GM12878 (cell line): ENCODE data around the gene MYOM3. TPM values are rescaled to one million over a fixed set of nuclear protein-coding genes. Genes with fewer than 3 reads are reported as not detected.

Experiments
- ATAC-seq: fragments of 200-7000 bp; cut with Tn5 transposase; 3 replicates; pipeline ENCODE4 v1.9.1; 2020; ENCODE audit warnings: mild to moderate bottlenecking, moderate library complexity
- BruUV-seq: library from RNA; stranded (reverse); fragments of 400-500 nt; replicated peaks from 2 replicates; lab custom pipeline; 2021; lab: Mats Ljungman, UMichigan
- CTCF ChIA-PET: fragments of 300-600 bp; sonication (Branson Sonifier 250); formaldehyde crosslinking; extraction: SDS; loops from one replicate; lab custom pipeline; 2021; ENCODE audit warnings: inconsistent platforms; lab: Yijun Ruan, JAX
- POLR2A ChIA-PET: fragments of 350-600 bp; formaldehyde crosslinking; extraction: SDS; loops from one replicate; lab custom pipeline; 2021; ENCODE audit warnings: inconsistent platforms; lab: Charles Lee
- RAD21 ChIA-PET: fragments of 300-600 bp; sonication (Branson Sonifier 250); formaldehyde crosslinking; loops from one replicate; lab custom pipeline; 2023; ENCODE audit warnings: antibody characterized with exemption; ENCODE audit not compliant: unreplicated experiment; lab: Charles Lee
- SMC1A ChIA-PET: fragments of 300-600 bp; sonication (Branson Sonifier 250); formaldehyde crosslinking; loops from one replicate; lab custom pipeline; 2023; ENCODE audit not compliant: unreplicated experiment, uncharacterized antibody; lab: Charles Lee
- DNase-seq: peaks from one replicate; pipeline ENCODE4 v3.0.0-alpha.2; 2011; ENCODE audit warnings: low read depth, low spot score
- FAIRE-seq: peaks from 3 replicates; lab custom pipeline; 2011; peaks lifted over from hg19 to GRCh38; lab: Jason Lieb, UNC
- H2AFZ ChIP-seq: 2 replicates; pipeline ENCODE4 v1.6.0; 2011; ENCODE audit warnings: low read depth, low read length, control low read depth; ENCODE audit not compliant: control insufficient read depth
- H3K27ac ChIP-seq: 2 replicates; pipeline ENCODE4 v1.5.1; 2011; ENCODE audit warnings: control low read depth; ENCODE audit not compliant: control insufficient read depth, insufficient read depth
- H3K27me3 ChIP-seq, 2 experiments: replicated peaks in 1 of 2; 2 replicates each; pipeline versions ENCODE4 v1.6.0 to v1.6.1; 2011; ENCODE audit warnings: low read length in 1 of 2; ENCODE audit not compliant: control insufficient read depth in 2 of 2, insufficient read depth in 2 of 2
- H3K36me3 ChIP-seq, 2 experiments: 2 replicates each; pipeline ENCODE4 v1.5.1; 2011; ENCODE audit warnings: low read length in 1 of 2; ENCODE audit not compliant: control insufficient read depth in 2 of 2, insufficient read depth in 2 of 2
- H3K4me1 ChIP-seq: 2 replicates; pipeline ENCODE4 v1.6.1; 2011; ENCODE audit warnings: mild to moderate bottlenecking, low read length, moderate library complexity, mixed read lengths; ENCODE audit not compliant: control insufficient read depth, insufficient read depth
- H3K4me2 ChIP-seq: 2 replicates; pipeline ENCODE4 v1.6.0; 2011; ENCODE audit warnings: control low read depth; ENCODE audit not compliant: control insufficient read depth, insufficient read depth
- H3K4me3 ChIP-seq: fragments of 200-600 bp; sonication (generic); 2 replicates; pipeline ENCODE4 v1.5.1; 2016
- H3K79me2 ChIP-seq: 2 replicates; pipeline ENCODE4 v1.6.0; 2011; ENCODE audit warnings: low read length; ENCODE audit not compliant: control insufficient read depth, insufficient read depth
- H3K9ac ChIP-seq: 2 replicates; pipeline ENCODE4 v1.8.0; 2011; ENCODE audit warnings: low read length, control low read depth, mixed read lengths; ENCODE audit not compliant: control insufficient read depth, insufficient read depth
- H3K9me3 ChIP-seq: replicated peaks from 3 replicates; pipeline ENCODE4 v1.5.1; 2011; ENCODE audit warnings: mild to moderate bottlenecking, low read length; ENCODE audit not compliant: control insufficient read depth, insufficient read depth
- H4K20me1 ChIP-seq: 2 replicates; pipeline ENCODE4 v1.6.0; 2011; ENCODE audit not compliant: control insufficient read depth, insufficient read depth
- CREB1 ChIP-seq: IDR thresholded peaks from 2 replicates; pipeline ENCODE4 v1.6.1; 2012; ENCODE audit warnings: low read depth, mild to moderate bottlenecking, inconsistent platforms
- GABPA ChIP-seq: IDR thresholded peaks from 2 replicates; pipeline ENCODE4 v1.6.1; 2014; ENCODE audit warnings: antibody characterized with exemption, low read depth, mild to moderate bottlenecking, inconsistent platforms
- KLF5 ChIP-seq: fragments of 450-650 bp; IDR thresholded peaks from 2 replicates; pipeline ENCODE4 v1.6.1; 2014; ENCODE audit warnings: mild to moderate bottlenecking; ENCODE audit not compliant: partially characterized antibody
- NFYA ChIP-seq: IDR thresholded peaks from 2 replicates; pipeline ENCODE4 v1.6.1; 2011; ENCODE audit warnings: low read depth, mild to moderate bottlenecking, low read length, improper control_type of control experiment, borderline replicate concordance
- SMAD5 ChIP-seq: IDR thresholded peaks from 2 replicates; pipeline ENCODE4 v1.6.1; 2016; ENCODE audit warnings: antibody characterized with exemption, low read depth
- WGBS: methylation state at CpG from one replicate; pipeline ENCODE4 v1.1.6; 2016; ENCODE audit warnings: low lambda C conversion rate; ENCODE audit not compliant: insufficient replicate concordance, insufficient coverage; ENCODE audit errors: missing lambda C conversion rate; 5-methylcytosine and 5-hydroxymethylcytosine counted together
- in situ Hi-C: fragments of 300-500 bp; cut with MboI; formaldehyde crosslinking; loops from 9 replicates; pipeline ENCODE4 v1.14.3; 2018; ENCODE audit warnings: mixed read lengths
- intact Hi-C: fragments of 100-400 bp; cut with micrococcal nuclease; formaldehyde crosslinking; loops from one replicate; pipeline ENCODE4 v1.14.2; 2022; ENCODE audit not compliant: unreplicated experiment
- polyA plus RNA-seq, 11 experiments: library from polyadenylated mRNA; depleted of rRNA in 4 of 11; unstranded in 6 of 11; stranded (reverse) in 5 of 11; fragments of >200 nt; fragmentation: Nextera tagmentation in 4 of 11; fragmentation: Illumina TruSeq in 1 of 11; extraction: Ambion mirVana in 4 of 11; extraction: Trizol in 1 of 11; gene quantifications; 1 replicate in 1 of 11; 2 replicates in 10 of 11; pipeline versions ENCODE4 v1.2.1 to v1.2.3, GENCODE V29; 2011 to 2016; ENCODE audit warnings: inconsistent platforms in 2 of 11, missing spikeins in 2 of 11, low read depth in 1 of 11
- total RNA-seq, 4 experiments: library from RNA; depleted of rRNA in 3 of 4; stranded (reverse); fragments of >200 nt in 3 of 4; fragmentation: Illumina TruSeq in 1 of 4; extraction: Trizol in 1 of 4; gene quantifications; 2 replicates each; pipeline versions ENCODE4 v1.2.1 to v1.2.3, GENCODE V29; 2013 to 2021
- TF ChIP-seq, protein P1 (sequence below): fragments of 450-650 bp; IDR thresholded peaks from 2 replicates; pipeline ENCODE4 v1.6.1; 2016; ENCODE audit warnings: mild to moderate bottlenecking

The MYOM3 gene
- total and polyA plus RNA-seq, 10 of the 15 experiments (the other 5 are each of a cell fraction or from before 2014, with no cell fraction given) = 0.06 TPM; not detected in 9

DNA sequence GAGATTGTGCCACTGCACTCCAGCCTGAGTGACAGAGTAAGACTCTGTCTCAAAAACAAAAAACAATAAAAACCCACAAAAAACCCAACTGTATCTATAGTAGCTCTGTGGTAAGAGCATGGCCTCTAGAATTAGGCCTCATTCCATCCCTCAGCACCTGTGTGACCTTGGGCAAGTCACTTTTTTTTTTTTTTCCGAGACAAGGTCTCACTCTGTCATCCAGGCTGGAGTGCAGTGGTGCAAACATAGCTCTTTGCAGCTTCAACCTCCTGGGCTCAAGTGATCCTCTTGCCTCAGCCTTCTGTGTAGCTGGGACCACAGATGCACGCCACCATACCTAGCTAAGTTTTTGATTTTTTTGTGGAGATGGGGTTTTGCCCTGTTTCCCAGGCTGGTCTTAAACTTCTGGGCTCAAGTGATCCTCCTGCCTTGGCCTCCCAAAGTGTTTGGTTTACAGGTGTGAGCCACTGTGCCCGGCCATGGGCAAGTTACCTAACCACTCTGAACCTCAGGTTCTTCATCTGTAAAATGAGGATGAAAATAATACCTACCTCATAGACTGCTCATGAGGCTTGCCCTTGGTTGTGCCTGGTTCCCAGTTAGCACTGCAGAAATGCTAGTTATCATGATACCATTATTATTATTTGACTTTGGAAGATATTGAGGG, 15.3 kb upstream of the MYOM3 start:
- in situ Hi-C loops (loop anchor here (5.0 kb wide), 1 partner anchor 50 kb away; no protein-coding TSS in a partner anchor), intact Hi-C loops (no loop called here)
- Histone ChIP-seq H3K4me2 (no peak overlapping the region), H2AFZ (no peak overlapping the region), H3K9me3 (peaks cover 5% of the 10 kb centered on the region; the same call in 2 of the 3 replicates), H3K27me3 (no peaks in the 10 kb centered on the region; a peak in 1 of 4 replicates), H3K79me2 (no peaks in the 10 kb centered on the region), H3K27ac (no peak overlapping the region), H3K4me1 (no peaks in the 10 kb centered on the region; the same call in 1 of the 2 replicates), H3K4me3 (no peak overlapping the region), H3K9ac (no peak overlapping the region), H3K36me3 (no peaks in the 10 kb centered on the region), H4K20me1 (no peaks in the 10 kb centered on the region)
- CTCF ChIA-PET = interaction anchor here (0.6 kb wide), 1 partner anchor 635 kb away, joined by 3 read pairs; no protein-coding TSS in a partner anchor
- POLR2A ChIA-PET = interaction anchor here (0.6 kb wide), 1 partner anchor 9 kb away, joined by 3 read pairs; no protein-coding TSS in a partner anchor
- SMC1A ChIA-PET = no interaction called here
- TF ChIP-seq SMAD5 = no peak
- TF ChIP-seq CREB1 = no peak
- no peak for TF ChIP-seq NFYA
- TF ChIP-seq, protein P1, sequence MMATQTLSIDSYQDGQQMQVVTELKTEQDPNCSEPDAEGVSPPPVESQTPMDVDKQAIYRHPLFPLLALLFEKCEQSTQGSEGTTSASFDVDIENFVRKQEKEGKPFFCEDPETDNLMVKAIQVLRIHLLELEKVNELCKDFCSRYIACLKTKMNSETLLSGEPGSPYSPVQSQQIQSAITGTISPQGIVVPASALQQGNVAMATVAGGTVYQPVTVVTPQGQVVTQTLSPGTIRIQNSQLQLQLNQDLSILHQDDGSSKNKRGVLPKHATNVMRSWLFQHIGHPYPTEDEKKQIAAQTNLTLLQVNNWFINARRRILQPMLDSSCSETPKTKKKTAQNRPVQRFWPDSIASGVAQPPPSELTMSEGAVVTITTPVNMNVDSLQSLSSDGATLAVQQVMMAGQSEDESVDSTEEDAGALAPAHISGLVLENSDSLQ = no peak
- TF ChIP-seq GABPA = no peak
- TF ChIP-seq KLF5 = no peak
- DNase-seq (no peak), FAIRE-seq (no peak), ATAC-seq (no peak)
- WGBS = 26% methylated on average over 3 of the region's 3 CpGs
- RAD21 ChIA-PET = interaction anchor here (0.7 kb wide), 1 partner anchor 63 kb away, joined by 3 read pairs; no protein-coding TSS in a partner anchor
- no TSS peak for BruUV-seq
